Epidermal melanocyte (primary cell): ENCODE data around the gene EPM2A.
"Not testable (repeated sequence)": the region's sequence is repeated elsewhere in the genome, so short reads cannot be mapped to it uniquely, and the experiment has no call there.

Experiments
- DNase-seq: peaks from one replicate; pipeline ENCODE4 v3.0.0; 2011; ENCODE audit warnings: low spot score; ENCODE audit not compliant: insufficient read length

The EPM2A gene

GRCh38 chr6:145731447-145731846 lies 3.9 kb downstream of the EPM2A start:
- DNase-seq, result no peak

GRCh38 chr6:145729887-145730286 lies 5.4 kb downstream of the EPM2A start:
- DNase-seq, result no peak

- no peak for DNase-seq
These were observed 6.6 kb downstream of the EPM2A start for GRCh38 chr6:145728444-145729385.

GRCh38 chr6:145727817-145728388 lies 7.4 kb downstream of the EPM2A start:
- DNase-seq, result no peak

DNA sequence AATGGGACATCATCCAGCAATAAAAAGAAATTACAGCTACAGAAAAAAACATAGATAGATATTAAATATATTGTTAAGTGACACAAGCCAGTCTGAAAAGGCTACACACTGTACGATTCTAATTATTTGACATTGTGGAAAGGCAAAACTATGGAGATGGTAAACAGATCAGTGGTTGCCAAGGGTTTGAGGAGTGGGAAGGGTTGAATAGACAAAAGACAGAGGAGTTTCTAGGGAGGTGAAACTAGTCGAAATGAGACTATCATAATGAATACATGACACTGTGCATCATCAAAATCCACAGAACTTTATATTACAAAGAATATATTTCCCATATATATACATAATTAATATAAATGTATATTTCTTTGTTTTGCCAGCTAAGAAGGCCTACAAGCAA lies 9.8 kb downstream of the EPM2A start:
- no peak for DNase-seq

GRCh38 chr6:145723646-145724045 lies 11.7 kb downstream of the EPM2A start:
- DNase-seq, result no peak

DNA sequence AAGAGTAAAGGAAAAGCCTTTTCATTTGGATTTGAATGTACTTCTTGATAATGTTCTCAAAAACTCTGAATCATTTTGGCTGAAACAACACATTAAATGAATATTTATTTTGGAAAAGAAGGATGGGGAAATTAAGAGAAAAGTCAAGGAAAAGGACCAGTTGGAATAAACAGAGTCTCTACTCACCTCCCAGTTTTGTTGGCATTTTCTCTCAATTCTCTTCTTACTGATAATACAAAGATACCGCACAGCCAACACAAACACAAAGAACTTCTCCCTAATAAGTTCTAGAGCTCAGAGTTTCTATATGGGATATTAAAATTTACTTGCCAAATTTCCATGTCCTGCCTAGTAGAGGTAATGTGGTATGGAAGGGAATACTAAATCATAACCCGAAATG lies 13.1 kb downstream of the EPM2A start:
- no peak for DNase-seq

GRCh38 chr6:145721144-145721543 lies 14.2 kb downstream of the EPM2A start:
- DNase-seq, result no peak

- DNase-seq, result no peak
These were observed 19.9 kb downstream of the EPM2A start for GRCh38 chr6:145715426-145715825.

- DNase-seq, result no peak
These were observed 20.6 kb downstream of the EPM2A start for GRCh38 chr6:145714731-145715130.

DNA sequence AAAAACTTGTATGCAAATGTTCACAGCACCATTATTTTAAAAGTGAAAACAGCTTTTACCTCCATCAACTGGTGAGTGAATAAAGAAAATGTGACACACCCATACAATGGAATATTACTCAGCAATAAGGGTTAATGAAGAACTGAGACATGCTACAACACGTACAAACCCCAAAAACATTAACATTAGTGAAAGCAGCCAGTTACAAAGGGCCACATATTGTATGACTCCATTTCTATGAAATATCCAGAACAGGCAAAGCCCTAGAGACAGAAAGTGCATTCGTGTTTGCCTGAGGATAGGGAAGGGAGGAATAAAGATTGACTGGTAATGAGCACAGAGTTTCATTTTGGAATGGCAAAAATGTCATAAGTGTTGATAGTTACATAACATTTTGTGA lies 21.5 kb downstream of the EPM2A start:
- DNase-seq, result no peak

GRCh38 chr6:145711372-145711771 lies 23.9 kb downstream of the EPM2A start:
- DNase-seq, result no peak

GRCh38 chr6:145707397-145707796 lies 27.9 kb downstream of the EPM2A start:
- DNase-seq, result no peak

- no peak for DNase-seq
These were observed 29.8 kb downstream of the EPM2A start for GRCh38 chr6:145705561-145705960.

DNA sequence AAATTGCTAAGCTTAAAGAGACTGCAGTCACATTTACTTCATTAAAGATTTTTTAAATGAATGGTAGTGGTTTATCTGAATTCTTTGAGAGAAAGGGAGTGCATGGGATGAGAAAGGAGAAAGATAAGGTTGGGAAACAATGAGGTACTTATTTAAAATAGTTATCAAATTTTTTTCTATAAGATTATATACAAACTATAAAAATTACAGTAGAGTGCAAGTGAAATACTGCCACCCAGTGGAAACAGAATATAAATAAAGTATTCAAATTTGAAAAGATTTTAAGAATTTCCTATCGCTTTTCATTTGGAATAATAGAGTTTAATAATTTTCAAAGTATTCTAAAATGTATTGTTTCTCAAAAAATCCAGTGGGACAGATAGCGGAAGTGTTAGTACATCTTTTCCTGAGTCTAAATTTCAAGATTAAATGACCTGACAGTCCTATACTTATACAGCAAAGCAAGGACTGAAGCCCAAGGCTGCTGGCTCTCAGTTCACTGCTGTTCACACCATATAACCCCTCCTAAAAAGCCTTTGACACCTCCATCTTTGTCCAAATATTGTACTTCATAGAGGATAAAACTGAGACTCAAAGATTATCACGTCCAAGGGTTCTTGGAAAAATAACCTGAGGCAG lies 31.1 kb downstream of the EPM2A start:
- DNase-seq, result no peak

DNA sequence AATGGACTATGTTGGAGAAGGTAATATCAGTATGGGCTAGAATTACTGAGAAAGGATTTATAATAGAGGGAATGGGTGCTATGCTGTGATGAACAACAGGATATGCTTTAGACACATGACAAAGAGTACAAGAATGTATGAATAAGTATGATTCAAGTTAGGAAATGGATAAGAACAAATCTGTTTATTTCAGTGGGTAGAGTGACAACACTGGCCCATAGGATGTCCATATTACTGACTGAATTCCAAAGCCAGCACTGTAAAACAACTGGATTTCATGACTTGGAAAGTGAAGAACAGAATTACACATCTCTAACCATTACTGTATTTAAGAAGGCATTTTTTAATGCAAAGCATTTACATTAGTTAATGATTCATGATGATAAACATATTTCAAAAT lies 35.9 kb downstream of the EPM2A start:
- DNase-seq, result no peak

- not testable (repeated sequence) for DNase-seq
These were observed 37.9 kb downstream of the EPM2A start for GRCh38 chr6:145697401-145697800.

DNA sequence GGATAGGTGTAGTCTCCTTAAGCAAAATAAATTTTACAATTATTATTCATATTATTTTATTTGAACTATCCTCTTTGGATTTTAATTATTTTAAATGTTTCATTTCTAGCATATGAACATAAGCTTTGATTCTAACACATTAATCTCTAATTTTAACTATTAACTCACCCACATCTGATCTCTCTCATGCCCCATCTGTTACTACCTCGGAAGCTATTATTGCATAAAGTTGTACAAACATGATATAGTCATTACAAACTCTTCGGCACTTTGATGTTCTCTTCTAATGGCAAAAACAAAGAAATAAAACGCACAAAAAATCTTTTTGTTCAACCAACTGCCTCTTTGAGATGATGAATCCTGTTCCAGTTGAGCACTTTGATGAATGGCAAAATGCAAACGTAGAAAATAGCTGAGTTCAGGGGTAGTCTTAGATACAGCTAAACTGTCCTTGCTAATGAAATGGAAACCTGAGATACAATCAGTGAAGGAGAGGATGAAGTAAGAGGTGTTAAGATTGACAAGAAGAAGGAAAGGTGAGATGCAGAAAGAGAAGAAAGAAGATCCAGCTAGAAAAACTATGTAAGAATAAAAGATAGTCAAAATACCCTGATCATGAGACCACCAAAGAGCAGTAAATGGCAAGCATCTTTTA lies 41.1 kb downstream of the EPM2A start:
- DNase-seq, result no peak

GRCh38 chr6:145690969-145691368 lies 44.4 kb downstream of the EPM2A start:
- DNase-seq, result no peak

DNA sequence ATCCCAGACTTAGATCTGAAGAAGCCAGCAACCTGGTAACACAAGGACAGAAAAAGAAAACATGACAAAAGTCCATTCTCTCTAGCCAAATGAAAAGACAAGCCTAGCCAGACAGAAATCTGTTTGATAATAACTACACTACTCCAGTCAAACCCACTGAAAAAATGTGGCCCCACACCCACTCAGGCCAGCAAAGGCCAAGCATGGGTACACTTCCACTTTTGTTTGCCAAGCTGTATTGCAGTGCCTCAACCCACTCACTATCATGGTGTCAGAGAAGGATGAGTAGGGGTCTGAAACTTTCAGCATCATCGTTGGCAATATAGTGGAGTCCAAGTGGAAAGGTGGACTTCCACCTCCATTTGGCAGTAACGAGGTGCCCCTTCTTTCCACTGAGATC lies 45.8 kb downstream of the EPM2A start:
- DNase-seq, result no peak

GRCh38 chr6:145688493-145688905 lies 46.8 kb downstream of the EPM2A start:
- DNase-seq, result no peak

GRCh38 chr6:145685932-145686331 lies 49.4 kb downstream of the EPM2A start:
- no peak for DNase-seq
